HEK293 (cell line): ENCODE data around the gene GCLM.

Experiments used
- BCL11A ChIP-seq: fragments of 450-650 bp; formaldehyde crosslinking; IDR thresholded peaks from 2 replicates; pipeline ENCODE4 v1.5.1; 2016; ENCODE audit warnings: low read depth, missing biosample characterization, missing genetic modification characterization
- GLI2 ChIP-seq: fragments of 450-650 bp; formaldehyde crosslinking; IDR thresholded peaks from 2 replicates; pipeline ENCODE4; 2017; ENCODE audit warnings: missing biosample characterization, missing genetic modification characterization, low read depth, borderline replicate concordance
- GLIS1 ChIP-seq: fragments of 450-650 bp; formaldehyde crosslinking; IDR thresholded peaks from 2 replicates; pipeline ENCODE4 v1.5.1; 2016; ENCODE audit warnings: missing biosample characterization, missing genetic modification characterization
- HOXA7 ChIP-seq: sonication (generic); formaldehyde crosslinking; IDR thresholded peaks from 2 replicates; pipeline ENCODE4 v1.8.1; 2022; ENCODE audit warnings: missing genetic modification reagents, borderline replicate concordance
- IKZF3 ChIP-seq: fragments of 450-650 bp; IDR thresholded peaks from 2 replicates; pipeline ENCODE4 v1.5.0; 2018; ENCODE audit warnings: missing biosample characterization, mild to moderate bottlenecking, missing genetic modification characterization, moderate library complexity
- PBX3 ChIP-seq: sonication (generic); formaldehyde crosslinking; IDR thresholded peaks from 2 replicates; pipeline ENCODE4 v1.8.1; 2022; ENCODE audit warnings: mild to moderate bottlenecking, moderate library complexity, missing genetic modification reagents
- ZBTB11 ChIP-seq: fragments of 450-650 bp; formaldehyde crosslinking; conservative IDR thresholded peaks from 2 replicates; pipeline ENCODE4 v1.5.1; 2016; ENCODE audit warnings: low read depth, missing biosample characterization, missing genetic modification characterization
- ZBTB6 ChIP-seq: fragments of 450-650 bp; formaldehyde crosslinking; IDR thresholded peaks from 2 replicates; pipeline ENCODE4 v1.5.1; 2017; ENCODE audit warnings: missing biosample characterization, missing genetic modification characterization
- ZFP69B ChIP-seq: fragments of 450-650 bp; formaldehyde crosslinking; IDR thresholded peaks from 2 replicates; pipeline ENCODE4 v1.5.1; 2016; ENCODE audit warnings: missing biosample characterization, missing genetic modification characterization
- ZIC2 ChIP-seq: fragments of 450-650 bp; formaldehyde crosslinking; IDR thresholded peaks from 2 replicates; pipeline ENCODE4 v1.5.1; 2016; ENCODE audit warnings: missing biosample characterization, missing genetic modification characterization
- ZNF174 ChIP-seq: fragments of 450-650 bp; formaldehyde crosslinking; IDR thresholded peaks from 2 replicates; pipeline ENCODE4 v1.5.0; 2017; ENCODE audit warnings: missing biosample characterization, mild to moderate bottlenecking, missing genetic modification characterization
- ZNF18 ChIP-seq: fragments of 450-650 bp; formaldehyde crosslinking; IDR thresholded peaks from 2 replicates; pipeline ENCODE4 v1.5.1; 2016; ENCODE audit warnings: missing biosample characterization, missing genetic modification characterization
- ZNF19 ChIP-seq: fragments of 450-650 bp; formaldehyde crosslinking; IDR thresholded peaks from 2 replicates; pipeline ENCODE4; 2016; ENCODE audit warnings: missing biosample characterization, missing genetic modification characterization, low read depth
- ZNF221 ChIP-seq: fragments of 450-650 bp; formaldehyde crosslinking; IDR thresholded peaks from 2 replicates; pipeline ENCODE4 v1.5.1; 2017; ENCODE audit warnings: missing biosample characterization, missing genetic modification characterization, borderline replicate concordance
- ZNF223 ChIP-seq: fragments of 450-650 bp; formaldehyde crosslinking; IDR thresholded peaks from 2 replicates; pipeline ENCODE4 v1.5.1; 2016; ENCODE audit warnings: missing biosample characterization, missing genetic modification characterization
- ZNF280C ChIP-seq: fragments of 450-650 bp; formaldehyde crosslinking; IDR thresholded peaks from 2 replicates; pipeline ENCODE4 v1.5.1; 2016; ENCODE audit warnings: missing biosample characterization, missing genetic modification characterization
- ZNF302 ChIP-seq: fragments of 450-650 bp; formaldehyde crosslinking; IDR thresholded peaks from 2 replicates; pipeline ENCODE4 v1.5.1; 2016; ENCODE audit warnings: missing biosample characterization, missing genetic modification characterization, low read depth
- ZNF404 ChIP-seq: fragments of 450-650 bp; formaldehyde crosslinking; IDR thresholded peaks from 2 replicates; pipeline ENCODE4 v1.5.1; 2017; ENCODE audit warnings: missing biosample characterization, missing genetic modification characterization
- ZNF426 ChIP-seq: fragments of 450-650 bp; formaldehyde crosslinking; IDR thresholded peaks from 2 replicates; pipeline ENCODE4 v1.5.1; 2017; ENCODE audit warnings: missing biosample characterization, missing genetic modification characterization, mild to moderate bottlenecking, inconsistent platforms, moderate library complexity
- ZNF501 ChIP-seq: fragments of 450-650 bp; formaldehyde crosslinking; IDR thresholded peaks from 2 replicates; pipeline ENCODE4 v1.5.1; 2016; ENCODE audit warnings: missing biosample characterization, missing genetic modification characterization
- ZNF529 ChIP-seq: fragments of 450-650 bp; formaldehyde crosslinking; IDR thresholded peaks from 2 replicates; pipeline ENCODE4 v1.5.1; 2017; ENCODE audit warnings: missing genetic modification characterization, missing biosample characterization; ENCODE audit not compliant: insufficient replicate concordance
- ZNF571 ChIP-seq: fragments of 450-650 bp; formaldehyde crosslinking; IDR thresholded peaks from 2 replicates; pipeline ENCODE4 v1.5.0; 2017; ENCODE audit warnings: missing biosample characterization, missing genetic modification characterization
- ZNF626 ChIP-seq: fragments of 450-650 bp; sonication (Bioruptor Pico); formaldehyde crosslinking; IDR thresholded peaks from 2 replicates; pipeline ENCODE4 v1.5.1; 2018; ENCODE audit warnings: missing biosample characterization, missing genetic modification characterization, inconsistent platforms
- ZNF658 ChIP-seq: fragments of 450-650 bp; formaldehyde crosslinking; IDR thresholded peaks from 2 replicates; pipeline ENCODE4; 2016; ENCODE audit warnings: missing biosample characterization, missing genetic modification characterization
- ZNF704 ChIP-seq: fragments of 450-650 bp; formaldehyde crosslinking; IDR thresholded peaks from 2 replicates; pipeline ENCODE4 v1.5.1; 2016; ENCODE audit warnings: missing biosample characterization, missing genetic modification characterization
- ZSCAN4 ChIP-seq: fragments of 450-650 bp; formaldehyde crosslinking; IDR thresholded peaks from 2 replicates; pipeline ENCODE4 v1.5.1; 2017; ENCODE audit warnings: missing biosample characterization, missing genetic modification characterization
- ZXDB ChIP-seq: fragments of 450-650 bp; formaldehyde crosslinking; IDR thresholded peaks from 2 replicates; pipeline ENCODE4 v1.5.1; 2016; ENCODE audit warnings: missing biosample characterization, missing genetic modification characterization

GCLM gene

GRCh38 chr1:93846992-93847810, 62.0 kb downstream of the GCLM start (continued):
- no peak for TF ChIP-seq ZNF280C
- no peak for TF ChIP-seq ZNF221 (tag by site-specific recombination)
- TF ChIP-seq PBX3 (CRISPR knock-in tag): no peak; the same call in 1 of the 2 replicates
- TF ChIP-seq ZBTB11: peak; percentile 88
- TF ChIP-seq ZNF529 (tag by site-specific recombination): no peak
- TF ChIP-seq GLI2 (tag by site-specific recombination): no peak
- TF ChIP-seq ZNF626 (tag by site-specific recombination): peak; percentile 17; the same call in 1 of the 2 replicates
- TF ChIP-seq BCL11A (tag by site-specific recombination): peak; percentile 28
- TF ChIP-seq ZNF571 (tag by site-specific recombination): no peak
- no peak for TF ChIP-seq ZNF223 (tag by site-specific recombination)
- peak; percentile 54; the same call in 1 of the 2 replicates for TF ChIP-seq ZNF18 (tag by site-specific recombination)
- TF ChIP-seq HOXA7 (CRISPR knock-in tag): no peak
- no peak for TF ChIP-seq ZNF426
- TF ChIP-seq GLIS1 (tag by site-specific recombination): peak; percentile 33; the same call in 1 of the 2 replicates
- no peak for TF ChIP-seq ZNF174
- TF ChIP-seq IKZF3 (tag by site-specific recombination): no peak
- TF ChIP-seq ZNF404: no peak
- TF ChIP-seq ZNF658 (tag by site-specific recombination): no peak
- TF ChIP-seq ZNF302 (tag by site-specific recombination): no peak
- peak; percentile 67 for TF ChIP-seq ZFP69B (tag by site-specific recombination)
- no peak; the same call in 1 of the 2 replicates for TF ChIP-seq ZIC2 (tag by site-specific recombination)
- TF ChIP-seq ZXDB (tag by site-specific recombination): peak; percentile 81
- TF ChIP-seq ZNF501 (tag by site-specific recombination): peak; percentile 97
- no peak for TF ChIP-seq ZNF704 (tag by site-specific recombination)
- no peak for TF ChIP-seq ZNF19
- TF ChIP-seq ZBTB6 (tag by site-specific recombination): peak; percentile 75
- peak; percentile 51; the same call in 1 of the 2 replicates for TF ChIP-seq ZSCAN4 (tag by site-specific recombination)
